ENCODE measurements around the gene TSC22D2. TPM values are rescaled to one million over a fixed set of nuclear protein-coding genes. Genes with fewer than 3 reads are reported as not detected.
"Not testable (repeated sequence)": the region's sequence is repeated elsewhere in the genome, so short reads cannot be mapped to it uniquely, and the experiment has no call there.

TSC22D2 gene
- total RNA-seq, 1 donor = 13.4 TPM

- peak; percentile 39 for DNase-seq (ENCODE audit: insufficient read length, low spot score, missing footprints)
- H3K36me3 ChIP-seq (ENCODE audit: insufficient read depth, low read length) = no peaks in the 10 kb centered on the region
- peaks cover 5% of the 10 kb centered on the region for H3K4me1 ChIP-seq (ENCODE audit: insufficient read depth, low read length)
- peaks cover 5% of the 10 kb centered on the region for H3K79me2 ChIP-seq (ENCODE audit: insufficient read depth, low read length)
- H2AFZ ChIP-seq (ENCODE audit: low read length) = no peak overlapping the region
- no peaks in the 10 kb centered on the region for H3K9me3 ChIP-seq (ENCODE audit: low read depth, low read length)
- peak overlapping the region; percentile 25 for H3K27ac ChIP-seq (ENCODE audit: low read depth, low read length)
- no peak overlapping the region for H3K4me2 ChIP-seq (ENCODE audit: insufficient read depth, low read length)
- H4K20me1 ChIP-seq (ENCODE audit: insufficient read depth, low read length) = no peaks in the 10 kb centered on the region
- no peaks in the 10 kb centered on the region for H3K27me3 ChIP-seq (ENCODE audit: insufficient read depth, low read length)
- no peak overlapping the region for H3K4me3 ChIP-seq (ENCODE audit: insufficient read depth, low read length)
- peak; percentile 72 for TF ChIP-seq CTCF (IDR thresholded peaks at IDR 0.05; ENCODE audit: extremely low read depth, low read depth, low read length)
Observed at GRCh38 chr3:150495563-150496168, 87.6 kb downstream of the TSC22D2 start.

- H3K4me3 ChIP-seq (ENCODE audit: insufficient read depth, low read length) = no peak overlapping the region
- no peak overlapping the region for H3K4me2 ChIP-seq (ENCODE audit: insufficient read depth, low read length)
- TF ChIP-seq CTCF (IDR thresholded peaks at IDR 0.05; ENCODE audit: extremely low read depth, low read depth, low read length) = no peak
- peak; percentile 52 for DNase-seq (ENCODE audit: insufficient read length, low spot score, missing footprints)
- H3K4me1 ChIP-seq (ENCODE audit: insufficient read depth, low read length) = peaks cover 5% of the 10 kb centered on the region
- H3K27me3 ChIP-seq (ENCODE audit: insufficient read depth, low read length) = no peaks in the 10 kb centered on the region
- no peak overlapping the region for H2AFZ ChIP-seq (ENCODE audit: low read length)
- no peaks in the 10 kb centered on the region for H3K9me3 ChIP-seq (ENCODE audit: low read depth, low read length)
- H3K36me3 ChIP-seq (ENCODE audit: insufficient read depth, low read length) = no peaks in the 10 kb centered on the region
- H3K27ac ChIP-seq (ENCODE audit: low read depth, low read length) = no peak overlapping the region
- H3K79me2 ChIP-seq (ENCODE audit: insufficient read depth, low read length) = peaks cover 5% of the 10 kb centered on the region
- no peaks in the 10 kb centered on the region for H4K20me1 ChIP-seq (ENCODE audit: insufficient read depth, low read length)
Observed at GRCh38 chr3:150497956-150498355, 89.9 kb downstream of the TSC22D2 start.

- H3K4me2 ChIP-seq (ENCODE audit: insufficient read depth, low read length) = not testable (repeated sequence)
Observed at GRCh38 chr3:150500960-150501359, 92.9 kb downstream of the TSC22D2 start.

GRCh38 chr3:150503402-150504099, 95.5 kb downstream of the TSC22D2 start:
- TF ChIP-seq CTCF (IDR thresholded peaks at IDR 0.05; ENCODE audit: extremely low read depth, low read depth, low read length) = no peak
- Histone ChIP-seq H3K4me1 (ENCODE audit: insufficient read depth, low read length) (no peaks in the 10 kb centered on the region), H2AFZ (ENCODE audit: low read length) (no peak overlapping the region), H3K9me3 (ENCODE audit: low read depth, low read length) (no peaks in the 10 kb centered on the region), H4K20me1 (ENCODE audit: insufficient read depth, low read length) (no peaks in the 10 kb centered on the region), H3K27me3 (ENCODE audit: insufficient read depth, low read length) (no peaks in the 10 kb centered on the region), H3K4me3 (ENCODE audit: insufficient read depth, low read length) (no peak overlapping the region), H3K4me2 (ENCODE audit: insufficient read depth, low read length) (no peak overlapping the region), H3K79me2 (ENCODE audit: insufficient read depth, low read length) (no peaks in the 10 kb centered on the region), H3K36me3 (ENCODE audit: insufficient read depth, low read length) (no peaks in the 10 kb centered on the region), H3K27ac (ENCODE audit: low read depth, low read length) (no peak overlapping the region)
- peak; percentile 34 for DNase-seq (ENCODE audit: insufficient read length, low spot score, missing footprints)

More at GRCh38 chr3:150500960-150501359, 92.9 kb downstream of the TSC22D2 start:
- H3K79me2 ChIP-seq (ENCODE audit: insufficient read depth, low read length); H3K4me3 ChIP-seq (ENCODE audit: insufficient read depth, low read length); H3K36me3 ChIP-seq (ENCODE audit: insufficient read depth, low read length); H3K27me3 ChIP-seq (ENCODE audit: insufficient read depth, low read length); H3K4me1 ChIP-seq (ENCODE audit: insufficient read depth, low read length); DNase-seq (ENCODE audit: insufficient read length, low spot score, missing footprints); H2AFZ ChIP-seq (ENCODE audit: low read length); H4K20me1 ChIP-seq (ENCODE audit: insufficient read depth, low read length); H3K9me3 ChIP-seq (ENCODE audit: low read depth, low read length); H3K27ac ChIP-seq (ENCODE audit: low read depth, low read length): not testable (repeated sequence)

Measured in osteoblast (primary cell).